Measurements from ENCODE around the gene CT45A8.
"Not testable (repeated sequence)": the region's sequence is repeated elsewhere in the genome, so short reads cannot be mapped to it uniquely, and the experiment has no call there.

Gene CT45A8, protein sequence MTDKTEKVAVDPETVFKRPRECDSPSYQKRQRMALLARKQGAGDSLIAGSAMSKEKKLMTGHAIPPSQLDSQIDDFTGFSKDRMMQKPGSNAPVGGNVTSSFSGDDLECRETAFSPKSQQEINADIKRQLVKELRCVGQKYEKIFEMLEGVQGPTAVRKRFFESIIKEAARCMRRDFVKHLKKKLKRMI

DNA sequence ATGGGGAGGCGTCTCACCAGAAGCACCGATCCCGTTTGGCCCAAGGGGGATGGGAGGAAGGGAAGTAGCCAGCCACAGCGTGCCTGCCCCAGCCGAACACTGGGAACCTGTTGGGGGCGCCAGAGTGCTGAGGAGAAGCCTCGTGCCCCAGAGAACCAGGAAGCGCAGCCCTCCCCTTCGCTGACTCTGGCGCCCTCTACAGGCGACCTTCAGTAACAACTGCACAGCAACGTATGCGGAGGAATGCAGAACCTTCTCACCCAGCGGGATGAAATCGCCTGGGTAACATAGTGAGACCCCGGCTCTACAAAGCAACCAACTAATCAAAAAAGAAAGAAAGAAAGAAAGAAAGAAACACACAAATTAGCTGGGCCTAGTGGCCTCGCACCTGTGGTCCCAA is at the start of gene CT45A8:
TSS of gene CT45A8 (minus strand) at position 101 of the 400 bp plus-strand sequence. CDS start 3,755 bp downstream, outside the sequence.
- DNase-seq (ENCODE audit: low read depth), result not testable (repeated sequence)

DNA sequence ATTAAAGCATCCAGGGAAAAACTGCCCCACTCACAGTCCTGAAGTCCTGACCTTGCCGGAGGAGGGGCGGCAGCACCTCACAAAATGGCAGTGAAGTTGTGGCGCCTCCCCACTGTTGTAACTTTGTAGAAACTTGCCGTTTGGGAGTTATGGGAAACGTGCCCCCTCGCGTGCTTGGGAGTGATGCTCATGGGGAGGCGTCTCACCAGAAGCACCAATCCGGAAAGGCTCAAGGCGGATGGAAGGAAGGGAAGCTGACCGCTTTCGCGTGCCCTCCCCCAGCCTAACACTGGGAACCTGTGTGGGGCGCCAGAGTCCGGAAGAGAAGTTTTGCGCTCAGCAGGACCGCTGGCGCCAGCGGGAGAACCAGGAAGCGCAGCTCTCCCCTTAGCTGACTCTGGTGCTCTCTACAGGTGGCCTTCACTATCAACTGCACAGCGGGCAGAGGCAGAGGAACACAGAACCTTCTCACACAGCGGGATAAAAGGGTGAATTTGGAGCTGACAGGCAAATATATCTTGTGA is 39.0 kb upstream of the CT45A8 start, which contains the start of the genes CT45A10 and SAGE1:
TSS of gene CT45A10 (minus strand) at position 151 of the 524 bp plus-strand sequence. CDS start 8,100 bp downstream, outside the sequence.
TSS of gene SAGE1 (plus strand) at position 423 of the 524 bp plus-strand sequence. CDS start 2,527 bp downstream, outside the sequence.
- no peak for DNase-seq (ENCODE audit: low read depth)

DNA sequence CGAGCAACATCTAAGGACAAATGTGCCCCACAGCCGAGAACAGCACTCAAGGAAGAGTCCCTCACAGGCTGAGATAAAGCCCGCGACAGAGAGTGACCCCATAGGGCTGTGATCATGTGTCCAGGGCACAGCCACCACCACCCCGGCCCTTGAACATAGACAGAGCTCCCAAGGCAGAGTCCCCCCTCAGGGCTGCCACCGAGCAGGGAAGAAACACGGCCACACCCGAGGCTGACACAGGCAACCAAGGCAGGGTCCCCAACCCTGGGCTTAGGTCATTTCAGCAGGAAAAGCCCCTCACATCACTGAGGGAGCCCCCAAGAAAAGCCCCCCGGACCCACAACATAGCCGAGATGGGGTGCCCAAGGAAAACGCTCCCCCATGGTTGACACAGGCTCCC is 38.4 kb upstream of the CT45A8 start:
- DNase-seq (ENCODE audit: low read depth), result no peak

GRCh38 chrX:135890087-135890585 is 35.8 kb upstream of the CT45A8 start:
- no peak for DNase-seq (ENCODE audit: low read depth)

- DNase-seq (ENCODE audit: low read depth), result not testable (repeated sequence)
Measured at GRCh38 chrX:135888976-135889375, 34.6 kb upstream of the CT45A8 start.

DNA sequence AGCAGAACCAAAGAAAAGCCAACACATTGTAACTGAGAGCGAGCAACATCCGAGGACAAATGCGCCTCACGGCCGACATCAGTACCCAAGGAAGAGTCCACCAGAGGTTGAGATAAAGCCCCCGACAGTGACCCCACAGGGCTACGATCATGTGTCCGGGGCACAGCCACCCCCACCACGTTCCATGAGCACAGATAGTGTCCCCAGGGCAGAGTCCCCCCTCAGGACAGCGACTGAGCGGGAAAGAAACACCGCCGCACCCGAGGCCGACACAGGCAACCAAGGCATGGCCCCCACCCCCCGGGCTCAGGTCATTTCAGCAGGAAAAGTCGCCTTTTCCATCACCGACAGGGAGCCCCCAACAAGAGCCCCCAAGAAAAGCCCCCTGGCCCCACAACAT is 33.9 kb upstream of the CT45A8 start:
- not testable (repeated sequence) for DNase-seq (ENCODE audit: low read depth)

DNA sequence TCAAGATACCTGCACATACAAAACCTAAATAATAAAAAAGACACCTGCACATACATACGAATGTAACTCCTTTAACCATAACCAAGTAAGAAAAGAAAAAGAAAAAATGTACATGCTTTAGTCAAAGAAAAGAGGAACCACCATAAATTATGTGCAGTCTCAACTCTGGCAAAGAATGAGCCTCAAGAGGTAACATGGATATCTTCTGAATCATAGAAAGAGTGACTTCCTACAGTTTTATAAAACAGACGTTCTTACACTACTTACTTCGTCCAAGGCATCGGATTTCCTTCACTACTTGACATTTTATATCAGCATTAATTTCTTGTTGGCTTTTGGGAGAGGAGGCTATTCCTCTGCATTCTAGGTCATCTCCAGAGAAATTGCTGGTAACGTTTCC is 28.4 kb upstream of the CT45A8 start:
- DNase-seq (ENCODE audit: low read depth), result not testable (repeated sequence)

DNA sequence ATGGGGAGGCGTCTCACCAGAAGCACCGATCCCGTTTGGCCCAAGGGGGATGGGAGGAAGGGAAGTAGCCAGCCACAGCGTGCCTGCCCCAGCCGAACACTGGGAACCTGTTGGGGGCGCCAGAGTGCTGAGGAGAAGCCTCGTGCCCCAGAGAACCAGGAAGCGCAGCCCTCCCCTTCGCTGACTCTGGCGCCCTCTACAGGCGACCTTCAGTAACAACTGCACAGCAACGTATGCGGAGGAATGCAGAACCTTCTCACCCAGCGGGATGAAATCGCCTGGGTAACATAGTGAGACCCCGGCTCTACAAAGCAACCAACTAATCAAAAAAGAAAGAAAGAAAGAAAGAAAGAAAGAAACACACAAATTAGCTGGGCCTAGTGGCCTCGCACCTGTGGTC is 17.4 kb upstream of the CT45A8 start, which contains the start of gene CT45A9:
TSS of gene CT45A9 (minus strand) at position 101 of the 400 bp plus-strand sequence. CDS start 3,751 bp downstream, outside the sequence.
- DNase-seq (ENCODE audit: low read depth), result not testable (repeated sequence)

GRCh38 chrX:135837180-135837579 is 17.2 kb downstream of the CT45A8 start, which contains the start of gene CT45A7:
TSS of gene CT45A7 (minus strand) at chrX:135837280. CDS start at chrX:135833533, 3,747 bp downstream.
- DNase-seq (ENCODE audit: low read depth), result not testable (repeated sequence)

- DNase-seq (ENCODE audit: low read depth), result not testable (repeated sequence)
Measured at GRCh38 chrX:135819912-135820311, 34.4 kb downstream of the CT45A8 start, which contains the start of gene CT45A2. TSS of gene CT45A2 (minus strand) at chrX:135820012. CDS start at chrX:135816265, 3,747 bp downstream.

GRCh38 chrX:135802687-135803086 is 51.7 kb downstream of the CT45A8 start, which contains the start of gene CT45A6:
TSS of gene CT45A6 (minus strand) at chrX:135802787. CDS start at chrX:135798993, 3,794 bp downstream.
- not testable (repeated sequence) for DNase-seq (ENCODE audit: low read depth)

All from activated T-cell treated with anti-CD3 and anti-CD28 coated beads for 1 hour (primary cell).